Liver (tissue), 9 donors: ENCODE data around the gene HPCAL1. TPM values are rescaled to one million over a fixed set of nuclear protein-coding genes. Genes with fewer than 3 reads are reported as not detected.

Source experiments
- DNase-seq: peaks from one replicate; pipeline ENCODE4 v3.0.0-alpha.2; 2017; ENCODE audit warnings: low spot score
- H3K27ac ChIP-seq, 2 donors: one replicate each; pipeline ENCODE4 v1.7.0; 2013; ENCODE audit warnings: inconsistent platforms in 2 of 2, low read length in 2 of 2, control low read depth in 1 of 2, low read depth in 1 of 2, mild to moderate bottlenecking in 1 of 2
- H3K27me3 ChIP-seq, 4 donors: one replicate each; pipeline versions ENCODE4 v1.6.1 to v1.7.0; 2013; ENCODE audit warnings: low read length in 3 of 4, inconsistent platforms in 1 of 4, mild to moderate bottlenecking in 1 of 4, moderate library complexity in 1 of 4; ENCODE audit not compliant: control insufficient read depth in 4 of 4, insufficient read depth in 4 of 4
- H3K36me3 ChIP-seq, 4 donors: one replicate each; pipeline versions ENCODE4 v1.6.1 to v1.7.0; 2013; ENCODE audit warnings: low read length in 3 of 4, mild to moderate bottlenecking in 3 of 4, low read depth in 1 of 4, moderate library complexity in 1 of 4; ENCODE audit not compliant: control insufficient read depth in 4 of 4, insufficient read depth in 3 of 4
- H3K4me1 ChIP-seq, 4 donors: one replicate each; pipeline versions ENCODE4 v1.6.1 to v1.7.0; 2013; ENCODE audit warnings: low read length in 3 of 4, mild to moderate bottlenecking in 3 of 4, moderate library complexity in 1 of 4; ENCODE audit not compliant: control insufficient read depth in 4 of 4, insufficient read depth in 4 of 4
- H3K4me3 ChIP-seq, 3 donors: one replicate each; pipeline versions ENCODE4 v1.6.1 to v1.7.0; 2013; ENCODE audit warnings: low read length in 3 of 3, control low read depth in 1 of 3, low read depth in 1 of 3, mild to moderate bottlenecking in 1 of 3
- H3K9ac ChIP-seq, 2 donors: one replicate each; pipeline ENCODE4 v1.7.0; 2013; ENCODE audit warnings: low read length in 2 of 2, mild to moderate bottlenecking in 2 of 2, moderate library complexity in 2 of 2, control low read depth in 1 of 2, low read depth in 1 of 2
- H3K9me3 ChIP-seq, 4 donors: one replicate each; pipeline versions ENCODE4 v1.6.1 to v1.7.0; 2013; ENCODE audit warnings: low read length in 3 of 4; ENCODE audit not compliant: control insufficient read depth in 4 of 4
- EGR1 ChIP-seq, 2 donors: IDR thresholded peaks; 2 replicates each; pipeline ENCODE4 v1.6.1; 2016 to 2018; ENCODE audit warnings: antibody characterized with exemption in 2 of 2, low read depth in 2 of 2
- FOXA1 ChIP-seq: IDR thresholded peaks from 2 replicates; pipeline ENCODE4 v1.6.1; 2016; ENCODE audit warnings: antibody characterized with exemption
- FOXA2 ChIP-seq: IDR thresholded peaks from 2 replicates; pipeline ENCODE4 v1.6.1; 2016; ENCODE audit warnings: antibody characterized with exemption
- GABPA ChIP-seq, 2 donors: IDR thresholded peaks in 1 of 2; conservative IDR thresholded peaks in 1 of 2; 2 replicates each; pipeline ENCODE4 v1.6.1; 2016; ENCODE audit warnings: antibody characterized with exemption in 2 of 2, mild to moderate bottlenecking in 1 of 2, moderate library complexity in 1 of 2
- HNF4A ChIP-seq, 2 donors: conservative IDR thresholded peaks; 2 replicates each; pipeline ENCODE4 v1.6.1; 2016; ENCODE audit warnings: antibody characterized with exemption in 2 of 2, mild to moderate bottlenecking in 2 of 2
- HNF4G ChIP-seq: IDR thresholded peaks from 2 replicates; pipeline ENCODE4 v1.6.1; 2016; ENCODE audit warnings: antibody characterized with exemption
- JUND ChIP-seq, 2 donors: IDR thresholded peaks; 2 replicates each; pipeline ENCODE4 v1.6.1; 2016; ENCODE audit warnings: antibody characterized with exemption in 2 of 2
- MAX ChIP-seq: IDR thresholded peaks from 2 replicates; pipeline ENCODE4 v1.6.1; 2016; ENCODE audit warnings: antibody characterized with exemption
- NR2F2 ChIP-seq: IDR thresholded peaks from 2 replicates; pipeline ENCODE4 v1.6.1; 2016; ENCODE audit warnings: antibody characterized with exemption
- RAD21 ChIP-seq, 2 donors: IDR thresholded peaks; 2 replicates each; pipeline ENCODE4 v1.6.1; 2016; ENCODE audit warnings: antibody characterized with exemption in 2 of 2, mild to moderate bottlenecking in 2 of 2
- RXRA ChIP-seq, 2 donors: IDR thresholded peaks; 2 replicates each; pipeline ENCODE4 v1.6.1; 2017 to 2018; ENCODE audit warnings: antibody characterized with exemption in 2 of 2, mild to moderate bottlenecking in 1 of 2
- TAF1 ChIP-seq: conservative IDR thresholded peaks from 2 replicates; pipeline ENCODE4 v1.6.1; 2016; ENCODE audit warnings: antibody characterized with exemption, mild to moderate bottlenecking
- YY1 ChIP-seq: IDR thresholded peaks from 2 replicates; pipeline ENCODE4 v1.6.1; 2016; ENCODE audit warnings: antibody characterized with exemption, mild to moderate bottlenecking
- ZBTB33 ChIP-seq: IDR thresholded peaks from 2 replicates; pipeline ENCODE4 v1.6.1; 2016; ENCODE audit warnings: antibody characterized with exemption
- WGBS: extraction: QIAGEN DNeasy Blood & Tissue Kit; methylation state at CpG from one replicate; pipeline ENCODE4 v1.1.7; 2013; 5-methylcytosine and 5-hydroxymethylcytosine counted together
- polyA plus RNA-seq, 2 donors: library from polyadenylated mRNA; stranded (reverse) in 1 of 2; unstranded in 1 of 2; fragments of 200-250 nt in 1 of 2; fragments of >200 nt in 1 of 2; fragmentation: Nextera tagmentation in 1 of 2; extraction: Ambion mirVana in 1 of 2; gene quantifications; one replicate each; pipeline versions ENCODE4 v1.2.1 to v1.2.3, GENCODE V29; 2013 to 2015
- total RNA-seq, 2 donors: library from RNA; depleted of rRNA; stranded (reverse); fragments of >200 nt; gene quantifications; one replicate each; pipeline ENCODE4 v1.2.3, GENCODE V29; 2014
- TF ChIP-seq, protein P1 (sequence below): IDR thresholded peaks from 2 replicates; pipeline ENCODE4 v1.6.1; 2016; ENCODE audit warnings: antibody characterized with exemption
- donor health status: healthy.
- donor health status: healthy.
- donor health status: healthy.
- donor health status: healthy.
- donor health status: healthy.

Gene HPCAL1
- total and polyA plus RNA-seq, 4 donors, result 17.3 to 27.9 (median 22.9) TPM

DNA sequence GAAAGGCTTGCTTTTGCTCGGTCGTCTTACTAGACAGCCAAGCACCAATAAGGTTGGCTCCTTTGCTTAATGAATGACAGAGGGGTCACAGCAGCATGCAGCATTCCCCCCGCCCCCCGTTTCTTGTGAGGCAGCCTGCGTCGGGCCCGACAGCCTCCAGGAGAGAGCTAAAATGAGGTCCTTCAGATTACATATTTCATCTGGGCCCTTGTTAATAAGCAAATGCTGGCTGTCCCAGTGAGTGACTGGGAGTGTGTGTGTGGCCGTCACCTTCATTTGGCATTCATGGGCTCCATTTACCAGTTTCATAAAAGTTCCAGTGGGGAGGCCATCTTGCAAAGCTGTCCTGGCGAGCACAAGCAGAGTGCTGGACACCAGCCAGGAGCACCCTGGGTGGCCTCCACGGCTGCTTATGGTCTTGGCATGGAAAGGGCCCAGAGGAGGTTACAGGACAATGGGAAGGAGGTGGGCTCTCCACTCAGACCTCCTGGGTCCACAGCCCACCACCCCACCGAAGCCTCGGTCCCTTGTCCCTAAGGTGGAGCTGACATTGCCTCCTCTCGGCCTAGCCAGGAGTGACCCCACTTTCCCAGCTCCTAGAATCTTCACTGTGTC lies 108.2 kb downstream of the HPCAL1 start:
- no peak overlapping the region for H3K27ac ChIP-seq
- no peak for DNase-seq
- H3K9ac ChIP-seq, result no peak overlapping the region
- no peaks in the 10 kb centered on the region for H3K27me3 ChIP-seq
- no peak for TF ChIP-seq EGR1 (IDR thresholded peaks at IDR 0.05; ENCODE audit: low read depth in 2 of 2)
- TF ChIP-seq YY1, result no peak
- no peak for TF ChIP-seq FOXA2
- no peak overlapping the region for H3K4me3 ChIP-seq
- H3K4me1 ChIP-seq, result peaks cover 18 to 48% (median 43%) of the 10 kb centered on the region in 4 donors
- peaks cover 0 to 2% (median 0%) of the 10 kb centered on the region in 4 donors for H3K36me3 ChIP-seq
- no peaks in the 10 kb centered on the region for H3K9me3 ChIP-seq
- WGBS, result 86% methylated on average over 13 of the region's 13 CpGs

DNA sequence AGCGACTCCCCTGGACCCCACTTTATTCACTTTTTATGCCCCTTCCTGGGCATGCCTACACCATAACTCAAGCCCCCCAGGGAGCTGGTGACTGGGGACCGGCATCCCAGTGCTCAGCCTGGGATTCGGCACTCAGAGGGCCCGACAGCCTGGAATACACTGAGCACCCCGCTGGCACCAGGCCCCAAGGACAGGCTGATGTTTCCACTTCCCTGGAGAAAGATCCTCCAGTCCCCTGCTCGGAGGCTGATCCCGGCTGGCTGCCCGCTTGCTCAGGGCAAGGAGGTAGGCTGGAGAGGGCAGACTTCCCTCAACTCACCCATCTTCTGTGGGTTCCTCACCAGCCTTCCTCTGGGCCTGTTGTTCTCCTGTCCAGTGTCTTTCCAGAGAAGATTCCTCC lies 108.9 kb downstream of the HPCAL1 start:
- H3K36me3 ChIP-seq, result peaks cover 0 to 2% (median 0%) of the 10 kb centered on the region in 4 donors
- no peaks in the 10 kb centered on the region for H3K27me3 ChIP-seq
- H3K4me1 ChIP-seq, result peaks cover 13 to 42% (median 37%) of the 10 kb centered on the region in 4 donors
- no peak overlapping the region for H3K4me3 ChIP-seq
- TF ChIP-seq TAF1 (no peak), HNF4G (no peak), EGR1 (IDR thresholded peaks at IDR 0.05; ENCODE audit: low read depth in 2 of 2) (no peak), GABPA (IDR thresholded peaks at IDR 0.05 in 1 of 2, conservative IDR thresholded peaks at IDR 0.05 in 1 of 2) (no peak), NR2F2 (no peak), JUND (IDR thresholded peaks at IDR 0.05) (no peak), HNF4A (conservative IDR thresholded peaks at IDR 0.05) (no peak), MAX (no peak), YY1 (no peak)
- TF ChIP-seq, protein P1, sequence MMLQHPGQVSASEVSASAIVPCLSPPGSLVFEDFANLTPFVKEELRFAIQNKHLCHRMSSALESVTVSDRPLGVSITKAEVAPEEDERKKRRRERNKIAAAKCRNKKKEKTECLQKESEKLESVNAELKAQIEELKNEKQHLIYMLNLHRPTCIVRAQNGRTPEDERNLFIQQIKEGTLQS, result no peak
- no peak overlapping the region for H3K9ac ChIP-seq
- H3K9me3 ChIP-seq, result no peaks in the 10 kb centered on the region
- 93% methylated on average over 8 of the region's 8 CpGs for WGBS
- DNase-seq, result no peak
- no peak overlapping the region for H3K27ac ChIP-seq

GRCh38 chr2:10412380-10412779 lies 109.7 kb downstream of the HPCAL1 start:
- H3K4me1 ChIP-seq, result peaks cover 10 to 34% (median 29%) of the 10 kb centered on the region in 4 donors
- H3K9me3 ChIP-seq, result no peaks in the 10 kb centered on the region
- H3K9ac ChIP-seq, result no peak overlapping the region
- TF ChIP-seq MAX, result no peak
- no peaks in the 10 kb centered on the region for H3K27me3 ChIP-seq
- H3K36me3 ChIP-seq, result peaks cover 0 to 2% (median 0%) of the 10 kb centered on the region in 4 donors
- no peak overlapping the region for H3K4me3 ChIP-seq
- no peak for DNase-seq
- H3K27ac ChIP-seq, result no peak overlapping the region
- WGBS, result 97% methylated on average over 3 of the region's 3 CpGs

DNA sequence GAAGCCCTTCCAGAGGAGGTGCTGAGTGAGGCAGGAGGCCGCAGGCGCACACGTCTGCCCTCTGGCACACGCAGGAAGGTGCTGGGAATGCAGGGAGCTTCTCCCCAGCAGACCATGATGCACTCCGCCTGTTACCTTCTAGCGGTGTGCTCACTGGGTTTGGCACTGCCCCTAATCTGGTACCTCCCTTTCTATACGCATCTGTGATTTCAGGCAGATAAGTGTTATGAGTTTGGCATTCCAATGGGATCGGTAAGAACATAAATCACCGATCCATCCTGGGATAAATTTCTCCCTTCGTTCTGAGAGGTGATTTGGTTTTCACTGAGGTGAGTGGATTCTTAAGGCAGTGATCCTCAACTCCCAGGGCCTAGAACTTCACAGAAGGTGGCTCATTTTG lies 110.8 kb downstream of the HPCAL1 start:
- Histone ChIP-seq H3K9ac (no peak overlapping the region), H3K27ac (no peak overlapping the region), H3K36me3 (peaks cover 0 to 2% (median 0%) of the 10 kb centered on the region in 4 donors), H3K9me3 (no peaks in the 10 kb centered on the region), H3K4me1 (peaks cover 4 to 23% (median 18%) of the 10 kb centered on the region in 4 donors), H3K27me3 (no peaks in the 10 kb centered on the region), H3K4me3 (no peak overlapping the region)
- no peak for DNase-seq
- 96% methylated on average over 10 of the region's 10 CpGs for WGBS
- TF ChIP-seq FOXA1, result no peak
- TF ChIP-seq HNF4G, result no peak
- TF ChIP-seq RAD21 (IDR thresholded peaks at IDR 0.05), result no peak
- no peak for TF ChIP-seq RXRA (IDR thresholded peaks at IDR 0.05)
- no peak for TF ChIP-seq EGR1 (IDR thresholded peaks at IDR 0.05; ENCODE audit: low read depth in 2 of 2)
- TF ChIP-seq ZBTB33, result no peak
- TF ChIP-seq FOXA2, result no peak
- TF ChIP-seq MAX, result no peak
- TF ChIP-seq HNF4A (conservative IDR thresholded peaks at IDR 0.05), result no peak
- TF ChIP-seq TAF1, result no peak
- TF ChIP-seq GABPA (IDR thresholded peaks at IDR 0.05 in 1 of 2, conservative IDR thresholded peaks at IDR 0.05 in 1 of 2), result no peak
- TF ChIP-seq JUND (IDR thresholded peaks at IDR 0.05), result no peak
- TF ChIP-seq NR2F2, result no peak
- TF ChIP-seq, protein P1, result no peak
